K562 (cell line): ENCODE results near the gene SEMA3C. TPM values are rescaled to one million over a fixed set of nuclear protein-coding genes. Genes with fewer than 3 reads are reported as not detected.

Experiments used
- CHCHD3 ChIP-seq: fragments of 250-450 bp; sonication (Bioruptor Pico); IDR thresholded peaks from 2 replicates; pipeline ENCODE4 v2.1.2; 2022; ENCODE audit warnings: mild to moderate bottlenecking
- EP300 ChIP-seq: IDR thresholded peaks from 2 replicates; pipeline ENCODE4 v1.6.1; 2012; ENCODE audit warnings: low read length, improper control_type of control experiment
- JUND ChIP-seq, 2 experiments: IDR thresholded peaks; 2 replicates in 1 of 2; 3 replicates in 1 of 2; pipeline ENCODE4 v1.6.1; 2011; ENCODE audit warnings: borderline replicate concordance in 2 of 2, low read depth in 2 of 2, low read length in 2 of 2, improper control_type of control experiment in 1 of 2, missing biosample characterization in 1 of 2, missing genetic modification characterization in 1 of 2, missing genetic modification reagents in 1 of 2
- MAFF ChIP-seq: IDR thresholded peaks from 2 replicates; pipeline ENCODE4 v1.6.1; 2012; ENCODE audit warnings: low read length, improper control_type of control experiment
- MCM2 ChIP-seq: fragments of 450-650 bp; IDR thresholded peaks from 2 replicates; pipeline ENCODE4 v1.6.1; 2017; ENCODE audit warnings: low read depth, mild to moderate bottlenecking
- PURB ChIP-seq: sonication (generic); formaldehyde crosslinking; IDR thresholded peaks from 2 replicates; pipeline ENCODE4 v1.9.0; 2021; ENCODE audit warnings: low read depth, mild to moderate bottlenecking, missing genetic modification reagents
- RBBP5 ChIP-seq: fragments of 200-600 bp; sonication (generic); IDR thresholded peaks from 2 replicates; pipeline ENCODE4 v1.6.1; 2012; ENCODE audit warnings: borderline replicate concordance, mild to moderate bottlenecking, low read length, control low read depth, inconsistent platforms; ENCODE audit not compliant: insufficient read depth, poor library complexity, severe bottlenecking
- SMAD1 ChIP-seq: fragments of 150-350 bp; IDR thresholded peaks from 2 replicates; pipeline ENCODE4 v1.6.1; 2014; ENCODE audit warnings: low read length, low read depth; ENCODE audit not compliant: partially characterized antibody
- ZNF316 ChIP-seq: fragments of 450-650 bp; IDR thresholded peaks from 2 replicates; pipeline ENCODE4 v1.6.1; 2016
- ZNF57 ChIP-seq: fragments of 450-650 bp; formaldehyde crosslinking; IDR thresholded peaks from 2 replicates; pipeline ENCODE4 v1.4.0; 2020; ENCODE audit warnings: mild to moderate bottlenecking, moderate library complexity
- polyA plus RNA-seq, 8 experiments: library from polyadenylated mRNA; depleted of rRNA in 4 of 8; stranded (reverse) in 5 of 8; unstranded in 3 of 8; fragments of >200 nt; fragmentation: Nextera tagmentation in 2 of 8; fragmentation: Illumina TruSeq in 1 of 8; extraction: Ambion mirVana in 2 of 8; extraction: Trizol in 1 of 8; gene quantifications; 2 replicates each; pipeline versions ENCODE4 v1.2.1 to v1.2.3, GENCODE V29; 2011 to 2014; ENCODE audit warnings: inconsistent platforms in 1 of 8, missing spikeins in 1 of 8
- total RNA-seq, 7 experiments: library from RNA; depleted of rRNA in 6 of 7; stranded (reverse); fragments of >200 nt in 6 of 7; fragmentation: Illumina TruSeq in 2 of 7; extraction: Trizol in 2 of 7; gene quantifications; 2 replicates each; pipeline versions ENCODE4 v1.2.1 to v1.2.3, GENCODE V29; 2011 to 2021; ENCODE audit warnings: low replicate concordance in 1 of 7
- TF ChIP-seq, protein P1 (sequence below): sonication (generic); formaldehyde crosslinking; IDR thresholded peaks from 2 replicates; pipeline ENCODE4 v1.8.0; 2022; ENCODE audit warnings: mild to moderate bottlenecking, missing genetic modification reagents, borderline replicate concordance
- TF ChIP-seq, protein P2 (sequence below): sonication (generic); formaldehyde crosslinking; IDR thresholded peaks from 2 replicates; pipeline ENCODE4 v1.8.0; 2022; ENCODE audit warnings: missing genetic modification reagents, mild to moderate bottlenecking, moderate library complexity, borderline replicate concordance
- TF ChIP-seq, protein P3 (sequence below): fragments of 450-650 bp; IDR thresholded peaks from 2 replicates; pipeline ENCODE4 v1.6.1; 2017; ENCODE audit warnings: antibody characterized with exemption, mild to moderate bottlenecking
- TF ChIP-seq, protein P4 (sequence below), 3 experiments: fragments of 200-800 bp in 1 of 3; sonication (Bioruptor generic) in 1 of 3; sonication (generic) in 1 of 3; formaldehyde crosslinking in 1 of 3; IDR thresholded peaks; 2 replicates each; pipeline versions ENCODE4 v1.6.1 to v1.8.0; 2016 to 2022; ENCODE audit warnings: mild to moderate bottlenecking in 2 of 3, missing compliant biosample characterization in 2 of 3, missing genetic modification characterization in 2 of 3, missing genetic modification reagents in 1 of 3
- TF ChIP-seq, protein P5 (sequence below): fragments of 450-650 bp; IDR thresholded peaks from 2 replicates; pipeline ENCODE4 v1.6.1; 2017; ENCODE audit warnings: antibody characterized with exemption

SEMA3C gene
- total and polyA plus RNA-seq, 9 of the 15 experiments (the other 6 are each of a cell fraction or from before 2014, with no cell fraction given), result 0.04 to 0.36 (median 0.12) TPM; not detected in 3

DNA sequence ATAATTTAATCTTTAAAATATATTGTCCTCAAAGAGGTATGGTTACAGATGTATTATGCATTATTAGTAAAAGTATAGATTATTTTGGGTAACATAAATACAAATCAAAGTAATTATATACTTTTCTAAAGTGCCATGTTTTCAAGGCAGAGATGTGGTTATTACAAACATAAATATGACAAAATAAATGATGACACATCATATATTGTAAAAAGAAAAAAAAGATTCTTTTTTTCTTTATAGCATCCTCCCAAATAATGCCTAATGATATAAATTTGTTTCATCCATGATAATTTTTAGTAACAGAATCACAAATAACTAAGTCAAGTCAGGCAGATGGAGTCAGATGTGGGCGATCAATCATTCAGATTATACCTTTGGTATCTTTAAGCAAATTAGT is 29.3 kb downstream of the SEMA3C start (continued):
- TF ChIP-seq, protein P1, sequence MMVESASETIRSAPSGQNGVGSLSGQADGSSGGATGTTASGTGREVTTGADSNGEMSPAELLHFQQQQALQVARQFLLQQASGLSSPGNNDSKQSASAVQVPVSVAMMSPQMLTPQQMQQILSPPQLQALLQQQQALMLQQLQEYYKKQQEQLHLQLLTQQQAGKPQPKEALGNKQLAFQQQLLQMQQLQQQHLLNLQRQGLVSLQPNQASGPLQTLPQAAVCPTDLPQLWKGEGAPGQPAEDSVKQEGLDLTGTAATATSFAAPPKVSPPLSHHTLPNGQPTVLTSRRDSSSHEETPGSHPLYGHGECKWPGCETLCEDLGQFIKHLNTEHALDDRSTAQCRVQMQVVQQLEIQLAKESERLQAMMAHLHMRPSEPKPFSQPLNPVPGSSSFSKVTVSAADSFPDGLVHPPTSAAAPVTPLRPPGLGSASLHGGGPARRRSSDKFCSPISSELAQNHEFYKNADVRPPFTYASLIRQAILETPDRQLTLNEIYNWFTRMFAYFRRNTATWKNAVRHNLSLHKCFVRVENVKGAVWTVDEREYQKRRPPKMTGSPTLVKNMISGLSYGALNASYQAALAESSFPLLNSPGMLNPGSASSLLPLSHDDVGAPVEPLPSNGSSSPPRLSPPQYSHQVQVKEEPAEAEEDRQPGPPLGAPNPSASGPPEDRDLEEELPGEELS, result no peak
- no peak for TF ChIP-seq CHCHD3 (CRISPR knock-in tag)
- TF ChIP-seq EP300, result no peak
- TF ChIP-seq ZNF57 (CRISPR knock-in tag), result no peak
- TF ChIP-seq, protein P2, sequence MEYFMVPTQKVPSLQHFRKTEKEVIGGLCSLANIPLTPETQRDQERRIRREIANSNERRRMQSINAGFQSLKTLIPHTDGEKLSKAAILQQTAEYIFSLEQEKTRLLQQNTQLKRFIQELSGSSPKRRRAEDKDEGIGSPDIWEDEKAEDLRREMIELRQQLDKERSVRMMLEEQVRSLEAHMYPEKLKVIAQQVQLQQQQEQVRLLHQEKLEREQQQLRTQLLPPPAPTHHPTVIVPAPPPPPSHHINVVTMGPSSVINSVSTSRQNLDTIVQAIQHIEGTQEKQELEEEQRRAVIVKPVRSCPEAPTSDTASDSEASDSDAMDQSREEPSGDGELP (CRISPR knock-in tag), result no peak
- no peak for TF ChIP-seq SMAD1
- no peak for TF ChIP-seq RBBP5
- no peak for TF ChIP-seq MCM2
- TF ChIP-seq JUND (IDR thresholded peaks at IDR 0.05; ENCODE audit: borderline replicate concordance, low read depth, low read length), result no peak
- no peak for TF ChIP-seq JUND (tag; IDR thresholded peaks at IDR 0.05; ENCODE audit: borderline replicate concordance, low read depth, low read length)
- TF ChIP-seq ZNF316, result peak; percentile 89
- TF ChIP-seq PURB (CRISPR knock-in tag), result no peak
- TF ChIP-seq, protein P3, sequence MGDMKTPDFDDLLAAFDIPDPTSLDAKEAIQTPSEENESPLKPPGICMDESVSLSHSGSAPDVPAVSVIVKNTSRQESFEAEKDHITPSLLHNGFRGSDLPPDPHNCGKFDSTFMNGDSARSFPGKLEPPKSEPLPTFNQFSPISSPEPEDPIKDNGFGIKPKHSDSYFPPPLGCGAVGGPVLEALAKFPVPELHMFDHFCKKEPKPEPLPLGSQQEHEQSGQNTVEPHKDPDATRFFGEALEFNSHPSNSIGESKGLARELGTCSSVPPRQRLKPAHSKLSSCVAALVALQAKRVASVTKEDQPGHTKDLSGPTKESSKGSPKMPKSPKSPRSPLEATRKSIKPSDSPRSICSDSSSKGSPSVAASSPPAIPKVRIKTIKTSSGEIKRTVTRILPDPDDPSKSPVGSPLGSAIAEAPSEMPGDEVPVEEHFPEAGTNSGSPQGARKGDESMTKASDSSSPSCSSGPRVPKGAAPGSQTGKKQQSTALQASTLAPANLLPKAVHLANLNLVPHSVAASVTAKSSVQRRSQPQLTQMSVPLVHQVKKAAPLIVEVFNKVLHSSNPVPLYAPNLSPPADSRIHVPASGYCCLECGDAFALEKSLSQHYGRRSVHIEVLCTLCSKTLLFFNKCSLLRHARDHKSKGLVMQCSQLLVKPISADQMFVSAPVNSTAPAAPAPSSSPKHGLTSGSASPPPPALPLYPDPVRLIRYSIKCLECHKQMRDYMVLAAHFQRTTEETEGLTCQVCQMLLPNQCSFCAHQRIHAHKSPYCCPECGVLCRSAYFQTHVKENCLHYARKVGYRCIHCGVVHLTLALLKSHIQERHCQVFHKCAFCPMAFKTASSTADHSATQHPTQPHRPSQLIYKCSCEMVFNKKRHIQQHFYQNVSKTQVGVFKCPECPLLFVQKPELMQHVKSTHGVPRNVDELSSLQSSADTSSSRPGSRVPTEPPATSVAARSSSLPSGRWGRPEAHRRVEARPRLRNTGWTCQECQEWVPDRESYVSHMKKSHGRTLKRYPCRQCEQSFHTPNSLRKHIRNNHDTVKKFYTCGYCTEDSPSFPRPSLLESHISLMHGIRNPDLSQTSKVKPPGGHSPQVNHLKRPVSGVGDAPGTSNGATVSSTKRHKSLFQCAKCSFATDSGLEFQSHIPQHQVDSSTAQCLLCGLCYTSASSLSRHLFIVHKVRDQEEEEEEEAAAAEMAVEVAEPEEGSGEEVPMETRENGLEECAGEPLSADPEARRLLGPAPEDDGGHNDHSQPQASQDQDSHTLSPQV, result no peak
- TF ChIP-seq, protein P4, sequence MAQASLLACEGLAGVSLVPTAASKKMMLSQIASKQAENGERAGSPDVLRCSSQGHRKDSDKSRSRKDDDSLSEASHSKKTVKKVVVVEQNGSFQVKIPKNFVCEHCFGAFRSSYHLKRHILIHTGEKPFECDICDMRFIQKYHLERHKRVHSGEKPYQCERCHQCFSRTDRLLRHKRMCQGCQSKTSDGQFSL (CRISPR knock-in tag; IDR thresholded peaks at IDR 0.05), result no peak
- TF ChIP-seq, protein P4 (tag; IDR thresholded peaks at IDR 0.05), result no peak
- peak; percentile 71; the same call in 1 of the 2 replicates for TF ChIP-seq MAFF
- TF ChIP-seq, protein P5, sequence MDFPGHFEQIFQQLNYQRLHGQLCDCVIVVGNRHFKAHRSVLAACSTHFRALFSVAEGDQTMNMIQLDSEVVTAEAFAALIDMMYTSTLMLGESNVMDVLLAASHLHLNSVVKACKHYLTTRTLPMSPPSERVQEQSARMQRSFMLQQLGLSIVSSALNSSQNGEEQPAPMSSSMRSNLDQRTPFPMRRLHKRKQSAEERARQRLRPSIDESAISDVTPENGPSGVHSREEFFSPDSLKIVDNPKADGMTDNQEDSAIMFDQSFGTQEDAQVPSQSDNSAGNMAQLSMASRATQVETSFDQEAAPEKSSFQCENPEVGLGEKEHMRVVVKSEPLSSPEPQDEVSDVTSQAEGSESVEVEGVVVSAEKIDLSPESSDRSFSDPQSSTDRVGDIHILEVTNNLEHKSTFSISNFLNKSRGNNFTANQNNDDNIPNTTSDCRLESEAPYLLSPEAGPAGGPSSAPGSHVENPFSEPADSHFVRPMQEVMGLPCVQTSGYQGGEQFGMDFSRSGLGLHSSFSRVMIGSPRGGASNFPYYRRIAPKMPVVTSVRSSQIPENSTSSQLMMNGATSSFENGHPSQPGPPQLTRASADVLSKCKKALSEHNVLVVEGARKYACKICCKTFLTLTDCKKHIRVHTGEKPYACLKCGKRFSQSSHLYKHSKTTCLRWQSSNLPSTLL, result no peak
